Subcutaneous abdominal adipose tissue (tissue), 5 donors: ENCODE results near the gene MED13L.

Source experiments
- H3K27ac ChIP-seq: one replicate; pipeline ENCODE4 v1.7.0; 2013; ENCODE audit warnings: low read depth, mild to moderate bottlenecking, inconsistent platforms, low read length, moderate library complexity
- H3K27me3 ChIP-seq, 5 donors: one replicate each; pipeline ENCODE4 v1.7.0; 2013; ENCODE audit warnings: low read length in 5 of 5, inconsistent platforms in 1 of 5; ENCODE audit not compliant: control insufficient read depth in 5 of 5, insufficient read depth in 4 of 5
- H3K36me3 ChIP-seq, 5 donors: one replicate each; pipeline ENCODE4 v1.7.0; 2013; ENCODE audit warnings: low read length in 5 of 5; ENCODE audit not compliant: control insufficient read depth in 5 of 5, insufficient read depth in 5 of 5
- H3K4me1 ChIP-seq, 5 donors: one replicate each; pipeline ENCODE4 v1.7.0; 2013; ENCODE audit warnings: low read length in 5 of 5, mild to moderate bottlenecking in 3 of 5, moderate library complexity in 1 of 5; ENCODE audit not compliant: control insufficient read depth in 5 of 5, insufficient read depth in 5 of 5
- H3K4me3 ChIP-seq, 5 donors: one replicate each; pipeline ENCODE4 v1.7.0; 2013; ENCODE audit warnings: low read length in 5 of 5, low read depth in 1 of 5
- H3K9ac ChIP-seq, 5 donors: one replicate each; pipeline ENCODE4 v1.7.0; 2013; ENCODE audit warnings: low read length in 5 of 5, mild to moderate bottlenecking in 4 of 5, moderate library complexity in 3 of 5
- H3K9me3 ChIP-seq, 5 donors: one replicate each; pipeline ENCODE4 v1.7.0; 2013; ENCODE audit warnings: low read length in 5 of 5; ENCODE audit not compliant: control insufficient read depth in 5 of 5
- donor health status: healthy.
- donor health status: healthy.
- donor health status: healthy.
- donor health status: healthy.
- donor health status: healthy.

MED13L gene

GRCh38 chr12:116116650-116117424 is 160.7 kb downstream of the MED13L start:
- Histone ChIP-seq H3K4me3 (no peak overlapping the region), H3K9ac (no peak overlapping the region), H3K9me3 (no peaks in the 10 kb centered on the region), H3K27ac (no peak overlapping the region), H3K27me3 (no peaks in the 10 kb centered on the region), H3K4me1 (peaks cover 0 to 35% (median 27%) of the 10 kb centered on the region in 5 donors), H3K36me3 (no peaks in the 10 kb centered on the region)

GRCh38 chr12:116113398-116114130 is 163.9 kb downstream of the MED13L start:
- Histone ChIP-seq H3K27ac (no peak overlapping the region), H3K27me3 (no peaks in the 10 kb centered on the region), H3K9ac (no peak overlapping the region), H3K4me3 (no peak overlapping the region), H3K36me3 (no peaks in the 10 kb centered on the region), H3K4me1 (peaks cover 0 to 18% (median 6%) of the 10 kb centered on the region in 5 donors), H3K9me3 (no peaks in the 10 kb centered on the region)

- Histone ChIP-seq H3K9me3 (no peaks in the 10 kb centered on the region), H3K4me3 (no peak overlapping the region), H3K4me1 (peaks cover 0 to 24% (median 9%) of the 10 kb centered on the region in 5 donors), H3K9ac (no peak overlapping the region), H3K36me3 (peaks cover 0 to 7% (median 4%) of the 10 kb centered on the region in 5 donors), H3K27ac (no peak overlapping the region), H3K27me3 (no peaks in the 10 kb centered on the region)
Observed at GRCh38 chr12:116106870-116107269, 170.6 kb downstream of the MED13L start.

- no peaks in the 10 kb centered on the region for H3K27me3 ChIP-seq
- peaks cover 0 to 7% (median 4%) of the 10 kb centered on the region in 5 donors for H3K36me3 ChIP-seq
- H3K4me1 ChIP-seq: peaks cover 0 to 20% (median 9%) of the 10 kb centered on the region in 5 donors
- H3K4me3 ChIP-seq: no peak overlapping the region
- H3K27ac ChIP-seq: no peak overlapping the region
- no peaks in the 10 kb centered on the region for H3K9me3 ChIP-seq
- no peak overlapping the region for H3K9ac ChIP-seq
Observed at GRCh38 chr12:116104167-116104767, 173.2 kb downstream of the MED13L start.

- Histone ChIP-seq H3K27me3 (no peaks in the 10 kb centered on the region), H3K9ac (no peak overlapping the region), H3K4me3 (no peak overlapping the region), H3K36me3 (peaks cover 0 to 7% (median 4%) of the 10 kb centered on the region in 5 donors), H3K4me1 (peaks cover 0 to 24% (median 9%) of the 10 kb centered on the region in 5 donors), H3K27ac (no peak overlapping the region), H3K9me3 (no peaks in the 10 kb centered on the region)
Observed at GRCh38 chr12:116101991-116102390, 175.5 kb downstream of the MED13L start.

- Histone ChIP-seq H3K9ac (no peak overlapping the region), H3K27ac (no peak overlapping the region), H3K4me3 (no peak overlapping the region), H3K36me3 (peaks cover 0 to 5% (median 0%) of the 10 kb centered on the region in 5 donors), H3K4me1 (peaks cover 0 to 24% (median 9%) of the 10 kb centered on the region in 5 donors), H3K9me3 (no peaks in the 10 kb centered on the region), H3K27me3 (no peaks in the 10 kb centered on the region)
Observed at GRCh38 chr12:116099652-116100432, 177.7 kb downstream of the MED13L start.

GRCh38 chr12:116096874-116097273 is 180.6 kb downstream of the MED13L start:
- H3K4me3 ChIP-seq: no peak overlapping the region
- no peak overlapping the region for H3K9ac ChIP-seq
- H3K36me3 ChIP-seq: peaks cover 0 to 6% (median 0%) of the 10 kb centered on the region in 5 donors
- H3K9me3 ChIP-seq: no peaks in the 10 kb centered on the region
- no peaks in the 10 kb centered on the region for H3K27me3 ChIP-seq
- H3K27ac ChIP-seq: no peak overlapping the region
- peaks cover 0 to 10% (median 0%) of the 10 kb centered on the region in 5 donors for H3K4me1 ChIP-seq

GRCh38 chr12:116094475-116094874 is 183.0 kb downstream of the MED13L start:
- Histone ChIP-seq H3K9me3 (no peaks in the 10 kb centered on the region), H3K4me1 (peaks cover 0 to 7% (median 0%) of the 10 kb centered on the region in 5 donors)

GRCh38 chr12:116093915-116094314 is 183.6 kb downstream of the MED13L start:
- Histone ChIP-seq H3K4me3 (no peak overlapping the region), H3K36me3 (peaks cover 0 to 6% (median 0%) of the 10 kb centered on the region in 5 donors), H3K9ac (no peak overlapping the region), H3K9me3 (no peaks in the 10 kb centered on the region), H3K27ac (no peak overlapping the region), H3K4me1 (peaks cover 0 to 7% (median 0%) of the 10 kb centered on the region in 5 donors), H3K27me3 (no peaks in the 10 kb centered on the region)

More at GRCh38 chr12:116094475-116094874, 183.0 kb downstream of the MED13L start:
- H3K9ac ChIP-seq: no peak overlapping the region
- no peak overlapping the region for H3K4me3 ChIP-seq
- no peak overlapping the region for H3K27ac ChIP-seq
- H3K27me3 ChIP-seq: no peaks in the 10 kb centered on the region
- peaks cover 0 to 6% (median 0%) of the 10 kb centered on the region in 5 donors for H3K36me3 ChIP-seq
